Measurements from ENCODE around the gene GLRB. TPM values are rescaled to one million over a fixed set of nuclear protein-coding genes. Genes with fewer than 3 reads are reported as not detected.
"Not testable (repeated sequence)": the region's sequence is repeated elsewhere in the genome, so short reads cannot be mapped to it uniquely, and the experiment has no call there.

The GLRB gene
- total RNA-seq, 1 donor from 2014 or later: 5.2 TPM

DNA sequence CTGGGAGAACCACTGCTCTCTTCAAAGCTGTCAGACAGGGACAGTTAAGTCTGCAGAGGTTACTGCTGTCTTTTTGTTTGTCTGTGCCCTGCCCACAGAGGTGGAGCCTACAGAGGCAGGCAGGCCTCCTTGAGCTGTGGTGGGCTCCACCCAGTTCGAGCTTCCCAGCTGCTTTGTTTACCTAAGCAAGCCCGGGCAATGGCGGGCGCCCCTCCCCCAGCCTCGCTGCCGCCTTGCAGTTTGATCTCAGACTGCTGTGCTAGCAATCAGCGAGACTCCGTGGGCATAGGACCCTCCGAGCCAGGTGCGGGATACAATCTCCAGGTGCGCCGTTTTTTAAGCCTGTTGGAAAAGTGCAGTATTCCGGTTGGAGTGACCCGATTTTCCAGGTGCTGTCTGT, 104.3 kb downstream of the GLRB start:
- not testable (repeated sequence) for H3K27ac ChIP-seq (ENCODE audit: low read depth, low read length); H3K9ac ChIP-seq (ENCODE audit: low read depth in 1 of 3, low read length in 3 of 3); H3K4me1 ChIP-seq (ENCODE audit: control insufficient read depth in 3 of 3, insufficient read depth in 3 of 3, low read length in 3 of 3); H3K4me3 ChIP-seq (ENCODE audit: low read length in 3 of 3); H3K9me3 ChIP-seq (ENCODE audit: control insufficient read depth in 3 of 3, low read length in 3 of 3); H3K27me3 ChIP-seq (ENCODE audit: control insufficient read depth in 3 of 3, insufficient read depth in 3 of 3, low read length in 3 of 3); H3K36me3 ChIP-seq (ENCODE audit: control insufficient read depth in 3 of 3, insufficient read depth in 3 of 3, low read length in 3 of 3)

DNA sequence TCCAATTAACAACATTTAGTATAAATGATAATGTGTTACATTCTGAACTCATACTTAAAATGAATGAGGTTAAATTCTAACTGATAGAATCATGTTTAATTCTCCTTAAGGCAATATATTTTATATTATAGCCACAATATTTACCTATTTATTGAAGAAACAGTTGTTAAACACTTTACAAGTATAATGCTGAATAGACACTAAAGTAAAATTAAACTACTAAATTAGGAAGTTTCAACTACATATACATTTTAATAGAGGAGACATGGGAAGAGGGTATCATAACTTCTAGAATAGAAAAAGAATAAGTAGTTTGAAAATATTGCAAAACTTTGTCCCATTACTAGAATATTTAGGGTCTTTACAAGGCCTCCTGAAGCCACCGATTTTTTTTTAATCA, 108.3 kb downstream of the GLRB start:
- no peak overlapping the region for H3K4me3 ChIP-seq (ENCODE audit: low read length in 3 of 3)
- no peaks in the 10 kb centered on the region for H3K4me1 ChIP-seq (ENCODE audit: control insufficient read depth in 3 of 3, insufficient read depth in 3 of 3, low read length in 3 of 3)
- H3K36me3 ChIP-seq (ENCODE audit: control insufficient read depth in 3 of 3, insufficient read depth in 3 of 3, low read length in 3 of 3): no peaks in the 10 kb centered on the region
- no peak overlapping the region for H3K9ac ChIP-seq (ENCODE audit: low read depth in 1 of 3, low read length in 3 of 3)
- no peak overlapping the region for H3K27ac ChIP-seq (ENCODE audit: low read depth, low read length)
- no peaks in the 10 kb centered on the region for H3K27me3 ChIP-seq (ENCODE audit: control insufficient read depth in 3 of 3, insufficient read depth in 3 of 3, low read length in 3 of 3)
- no peaks in the 10 kb centered on the region for H3K9me3 ChIP-seq (ENCODE audit: control insufficient read depth in 3 of 3, low read length in 3 of 3)

DNA sequence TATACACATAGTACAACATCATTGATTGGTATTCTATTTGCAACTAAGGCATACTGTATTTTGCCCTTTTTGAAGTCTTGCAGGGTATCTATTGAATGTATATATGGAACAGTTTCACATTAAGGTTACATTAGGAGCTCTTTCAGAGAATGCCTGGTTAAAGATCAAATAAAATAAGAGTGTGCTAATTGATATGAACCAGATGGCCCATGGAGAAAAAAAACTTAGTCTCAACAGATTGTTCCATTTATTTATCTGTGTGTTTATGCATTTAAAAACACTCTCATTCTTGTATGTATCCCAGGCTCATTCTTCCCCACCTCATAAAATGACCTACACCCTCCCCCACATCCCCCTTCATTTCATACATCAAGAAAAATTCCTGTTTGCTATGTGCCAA, 109.4 kb downstream of the GLRB start:
- no peak overlapping the region for H3K27ac ChIP-seq (ENCODE audit: low read depth, low read length)
- H3K4me3 ChIP-seq (ENCODE audit: low read length in 3 of 3): no peak overlapping the region
- no peak overlapping the region for H3K9ac ChIP-seq (ENCODE audit: low read depth in 1 of 3, low read length in 3 of 3)
- H3K9me3 ChIP-seq (ENCODE audit: control insufficient read depth in 3 of 3, low read length in 3 of 3): peaks cover 0 to 2% (median 0%) of the 10 kb centered on the region in 3 donors
- no peaks in the 10 kb centered on the region for H3K4me1 ChIP-seq (ENCODE audit: control insufficient read depth in 3 of 3, insufficient read depth in 3 of 3, low read length in 3 of 3)
- no peaks in the 10 kb centered on the region for H3K36me3 ChIP-seq (ENCODE audit: control insufficient read depth in 3 of 3, insufficient read depth in 3 of 3, low read length in 3 of 3)
- no peaks in the 10 kb centered on the region for H3K27me3 ChIP-seq (ENCODE audit: control insufficient read depth in 3 of 3, insufficient read depth in 3 of 3, low read length in 3 of 3)

DNA sequence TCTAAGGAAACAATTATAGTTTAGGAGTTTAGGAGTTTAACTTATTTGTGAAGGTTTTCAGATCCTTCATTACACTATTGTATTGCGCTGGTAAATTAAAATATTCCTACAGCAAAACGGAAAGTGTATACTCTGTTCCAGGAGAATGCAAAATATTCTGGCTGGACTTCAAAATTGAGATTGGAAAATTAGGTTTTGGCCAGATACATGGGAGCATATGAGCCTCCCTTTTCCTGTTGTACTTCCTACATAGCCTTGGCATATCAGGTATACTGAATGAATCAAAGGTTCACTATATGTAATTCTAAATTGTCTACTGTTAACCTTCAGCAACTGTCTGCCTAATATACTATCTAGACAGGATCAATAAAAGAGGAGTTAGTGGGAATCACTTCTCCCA, 119.4 kb downstream of the GLRB start:
- H3K27me3 ChIP-seq (ENCODE audit: control insufficient read depth in 3 of 3, insufficient read depth in 3 of 3, low read length in 3 of 3): no peaks in the 10 kb centered on the region
- H3K27ac ChIP-seq (ENCODE audit: low read depth, low read length): no peak overlapping the region
- H3K9me3 ChIP-seq (ENCODE audit: control insufficient read depth in 3 of 3, low read length in 3 of 3): no peaks in the 10 kb centered on the region
- no peak overlapping the region for H3K4me3 ChIP-seq (ENCODE audit: low read length in 3 of 3)
- H3K36me3 ChIP-seq (ENCODE audit: control insufficient read depth in 3 of 3, insufficient read depth in 3 of 3, low read length in 3 of 3): no peaks in the 10 kb centered on the region
- no peaks in the 10 kb centered on the region for H3K4me1 ChIP-seq (ENCODE audit: control insufficient read depth in 3 of 3, insufficient read depth in 3 of 3, low read length in 3 of 3)
- no peak overlapping the region for H3K9ac ChIP-seq (ENCODE audit: low read depth in 1 of 3, low read length in 3 of 3)

DNA sequence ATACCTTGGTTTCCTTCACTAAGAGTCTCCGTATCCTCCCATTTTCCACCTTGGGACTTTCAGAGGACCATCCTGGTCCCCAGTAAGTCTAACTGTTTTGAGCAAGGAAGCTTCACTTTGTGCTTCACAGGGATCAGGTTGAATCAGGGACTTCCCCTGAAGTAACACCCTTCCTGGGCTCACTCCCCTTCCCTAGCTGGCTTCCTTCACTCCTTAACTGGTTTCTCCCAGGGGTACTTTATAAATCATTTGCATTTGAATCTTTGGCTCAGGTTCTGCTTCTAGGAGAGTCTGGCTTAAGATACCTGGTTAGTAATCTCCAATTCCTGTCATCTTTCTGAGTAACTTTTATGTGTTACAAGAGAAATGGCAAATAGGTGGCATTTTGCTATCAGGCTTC, 120.1 kb downstream of the GLRB start:
- H3K27ac ChIP-seq (ENCODE audit: low read depth, low read length): no peak overlapping the region
- H3K36me3 ChIP-seq (ENCODE audit: control insufficient read depth in 3 of 3, insufficient read depth in 3 of 3, low read length in 3 of 3): no peaks in the 10 kb centered on the region
- H3K27me3 ChIP-seq (ENCODE audit: control insufficient read depth in 3 of 3, insufficient read depth in 3 of 3, low read length in 3 of 3): no peaks in the 10 kb centered on the region
- no peaks in the 10 kb centered on the region for H3K4me1 ChIP-seq (ENCODE audit: control insufficient read depth in 3 of 3, insufficient read depth in 3 of 3, low read length in 3 of 3)
- no peak overlapping the region for H3K9ac ChIP-seq (ENCODE audit: low read depth in 1 of 3, low read length in 3 of 3)
- H3K9me3 ChIP-seq (ENCODE audit: control insufficient read depth in 3 of 3, low read length in 3 of 3): no peaks in the 10 kb centered on the region
- no peak overlapping the region for H3K4me3 ChIP-seq (ENCODE audit: low read length in 3 of 3)

DNA sequence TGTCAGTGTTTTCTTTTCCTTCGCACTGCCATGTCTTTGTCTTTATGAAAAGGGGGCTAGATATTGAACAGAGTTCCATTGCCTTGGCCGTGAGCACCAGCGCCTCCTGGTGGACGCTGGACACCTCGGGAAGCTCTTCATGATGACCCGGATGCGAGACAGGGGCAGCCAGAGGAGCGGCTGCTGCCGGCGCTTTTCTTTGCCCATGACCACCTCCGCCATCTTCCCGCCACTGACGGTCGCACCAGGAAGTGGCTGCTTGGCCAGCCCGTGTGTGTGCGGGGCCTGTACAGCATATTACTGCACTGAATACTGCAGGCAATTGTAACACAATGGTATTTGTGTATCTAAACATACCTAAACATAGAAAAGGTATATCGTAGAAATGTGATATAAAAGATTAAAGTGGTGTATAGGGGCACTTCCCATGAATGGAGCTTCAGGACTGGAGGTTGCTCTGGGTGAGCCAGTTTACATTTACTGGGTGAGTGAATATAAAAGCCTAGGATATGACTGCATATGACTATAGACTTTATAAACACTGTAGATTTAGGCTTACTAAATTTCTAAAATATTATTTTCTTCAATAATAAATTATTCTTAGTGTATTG, 128.8 kb downstream of the GLRB start:
- no peaks in the 10 kb centered on the region for H3K9me3 ChIP-seq (ENCODE audit: control insufficient read depth in 3 of 3, low read length in 3 of 3)
- no peak overlapping the region for H3K27ac ChIP-seq (ENCODE audit: low read depth, low read length)
- no peak overlapping the region for H3K4me3 ChIP-seq (ENCODE audit: low read length in 3 of 3)

DNA sequence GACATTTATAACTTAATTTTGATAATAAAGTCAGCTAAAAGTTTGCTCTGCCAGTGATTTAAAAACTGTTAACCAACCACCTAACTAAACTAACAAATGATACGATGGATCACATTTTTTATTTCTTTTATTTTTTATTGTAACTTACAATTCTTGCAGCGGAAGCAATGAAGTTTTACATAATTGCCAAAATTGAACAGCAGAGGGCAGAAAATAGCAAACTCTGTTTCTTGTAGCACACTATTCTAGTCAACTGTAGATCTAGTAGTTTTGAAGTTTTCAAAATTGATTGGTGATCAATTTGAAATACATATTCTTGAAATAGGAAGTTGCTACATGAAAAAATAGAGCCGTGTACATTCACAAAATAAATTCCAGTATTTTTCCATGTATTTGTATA, 141.8 kb downstream of the GLRB start:
- H3K27ac ChIP-seq (ENCODE audit: low read depth, low read length): no peak overlapping the region
- H3K9ac ChIP-seq (ENCODE audit: low read depth in 1 of 3, low read length in 3 of 3): no peak overlapping the region
- no peaks in the 10 kb centered on the region for H3K36me3 ChIP-seq (ENCODE audit: control insufficient read depth in 3 of 3, insufficient read depth in 3 of 3, low read length in 3 of 3)
- peaks cover 4 to 15% (median 9%) of the 10 kb centered on the region in 3 donors for H3K4me1 ChIP-seq (ENCODE audit: control insufficient read depth in 3 of 3, insufficient read depth in 3 of 3, low read length in 3 of 3)
- H3K4me3 ChIP-seq (ENCODE audit: low read length in 3 of 3): no peak overlapping the region
- peaks cover 0 to 3% (median 0%) of the 10 kb centered on the region in 3 donors for H3K9me3 ChIP-seq (ENCODE audit: control insufficient read depth in 3 of 3, low read length in 3 of 3)
- peaks cover 27 to 30% (median 29%) of the 10 kb centered on the region in 3 donors for H3K27me3 ChIP-seq (ENCODE audit: control insufficient read depth in 3 of 3, insufficient read depth in 3 of 3, low read length in 3 of 3)

More for the DNA sequence above, 128.8 kb downstream of the GLRB start:
- Histone ChIP-seq H3K4me1 (ENCODE audit: control insufficient read depth in 3 of 3, insufficient read depth in 3 of 3, low read length in 3 of 3) (no peaks in the 10 kb centered on the region), H3K27me3 (ENCODE audit: control insufficient read depth in 3 of 3, insufficient read depth in 3 of 3, low read length in 3 of 3) (no peaks in the 10 kb centered on the region), H3K36me3 (ENCODE audit: control insufficient read depth in 3 of 3, insufficient read depth in 3 of 3, low read length in 3 of 3) (no peaks in the 10 kb centered on the region), H3K9ac (ENCODE audit: low read depth in 1 of 3, low read length in 3 of 3) (no peak overlapping the region)

DNA sequence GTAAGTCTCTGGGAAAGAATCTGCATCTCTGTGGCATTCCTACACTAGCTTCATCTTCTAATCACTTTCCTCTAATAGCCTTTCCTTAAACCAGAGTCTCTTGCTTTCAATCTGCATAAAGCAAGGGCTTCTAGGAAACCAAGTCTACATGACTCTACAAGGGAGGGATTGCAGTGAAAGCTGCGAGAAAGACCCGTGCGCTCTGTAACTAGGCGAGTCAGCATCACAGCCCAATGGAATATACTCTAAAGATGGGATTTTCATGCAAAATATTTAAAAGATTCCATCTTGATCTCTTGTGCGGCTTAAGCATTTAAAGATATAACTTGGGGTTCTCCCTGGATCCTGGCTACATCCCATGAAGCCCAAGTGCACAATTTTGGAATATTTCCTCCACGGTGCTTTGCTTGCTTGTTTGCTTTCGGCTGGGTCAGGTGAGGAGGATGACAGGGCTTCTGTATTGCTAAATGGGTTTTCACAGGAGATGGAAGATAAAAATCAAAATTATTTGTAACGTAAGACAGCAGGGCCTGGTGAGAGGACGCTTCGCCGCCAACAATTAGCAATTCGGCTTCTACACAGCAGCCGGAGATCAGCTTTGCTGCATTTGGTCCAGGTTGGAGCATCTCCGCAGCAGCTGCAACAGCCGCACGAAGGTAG, 143.9 kb downstream of the GLRB start:
- peaks cover 32 to 43% (median 34%) of the 10 kb centered on the region in 3 donors for H3K27me3 ChIP-seq (ENCODE audit: control insufficient read depth in 3 of 3, insufficient read depth in 3 of 3, low read length in 3 of 3)
- H3K4me3 ChIP-seq (ENCODE audit: low read length in 3 of 3): peak overlapping the region in 1 of 3 donors; percentile 42
- no peak overlapping the region for H3K9ac ChIP-seq (ENCODE audit: low read depth in 1 of 3, low read length in 3 of 3)

DNA sequence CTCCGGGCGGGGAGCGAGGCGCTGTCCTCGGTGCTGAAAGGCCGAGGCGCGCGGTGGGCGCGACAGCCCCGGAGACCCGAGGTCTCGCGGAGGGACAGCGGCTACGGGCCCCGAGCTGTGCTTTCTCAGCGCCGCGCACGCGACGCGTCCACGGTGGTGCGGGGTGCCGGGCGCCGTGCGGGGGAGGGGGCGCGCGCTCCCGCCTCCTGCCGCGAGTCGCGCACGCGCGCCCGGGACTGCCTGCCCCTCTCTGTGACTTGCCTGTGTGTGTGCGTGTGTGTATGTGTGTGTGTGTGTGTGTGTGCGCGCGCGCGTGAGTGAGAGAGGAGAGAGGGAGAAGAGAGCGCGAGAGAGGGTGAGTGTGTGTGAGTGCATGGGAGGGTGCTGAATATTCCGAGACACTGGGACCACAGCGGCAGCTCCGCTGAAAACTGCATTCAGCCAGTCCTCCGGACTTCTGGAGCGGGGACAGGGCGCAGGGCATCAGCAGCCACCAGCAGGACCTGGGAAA, 144.5 kb downstream of the GLRB start, which contains the start of gene GRIA2:
Gene GRIA2 (plus strand): TSS at position 358 of the 511 bp plus-strand sequence. CDS start 315 bp downstream, outside the sequence.
- Histone ChIP-seq H3K36me3 (ENCODE audit: control insufficient read depth in 3 of 3, insufficient read depth in 3 of 3, low read length in 3 of 3) (no peaks in the 10 kb centered on the region), H3K27ac (ENCODE audit: low read depth, low read length) (no peak within 1 kb of the TSS), H3K4me3 (ENCODE audit: low read length in 3 of 3) (peak within 1 kb of the TSS in 2 of 3 donors; percentile 53 to 58), H3K9me3 (ENCODE audit: control insufficient read depth in 3 of 3, low read length in 3 of 3) (peaks cover 0 to 3% (median 0%) of the 10 kb centered on the region in 3 donors), H3K27me3 (ENCODE audit: control insufficient read depth in 3 of 3, insufficient read depth in 3 of 3, low read length in 3 of 3) (peaks cover 34 to 43% (median 35%) of the 10 kb centered on the region in 3 donors), H3K9ac (ENCODE audit: low read depth in 1 of 3, low read length in 3 of 3) (no peak within 1 kb of the TSS), H3K4me1 (ENCODE audit: control insufficient read depth in 3 of 3, insufficient read depth in 3 of 3, low read length in 3 of 3) (peaks cover 6 to 18% (median 11%) of the 10 kb centered on the region in 3 donors)

More for the DNA sequence above, 143.9 kb downstream of the GLRB start:
- Histone ChIP-seq H3K36me3 (ENCODE audit: control insufficient read depth in 3 of 3, insufficient read depth in 3 of 3, low read length in 3 of 3) (no peaks in the 10 kb centered on the region), H3K4me1 (ENCODE audit: control insufficient read depth in 3 of 3, insufficient read depth in 3 of 3, low read length in 3 of 3) (peaks cover 6 to 18% (median 11%) of the 10 kb centered on the region in 3 donors), H3K9me3 (ENCODE audit: control insufficient read depth in 3 of 3, low read length in 3 of 3) (peaks cover 0 to 3% (median 0%) of the 10 kb centered on the region in 3 donors), H3K27ac (ENCODE audit: low read depth, low read length) (no peak overlapping the region)

DNA sequence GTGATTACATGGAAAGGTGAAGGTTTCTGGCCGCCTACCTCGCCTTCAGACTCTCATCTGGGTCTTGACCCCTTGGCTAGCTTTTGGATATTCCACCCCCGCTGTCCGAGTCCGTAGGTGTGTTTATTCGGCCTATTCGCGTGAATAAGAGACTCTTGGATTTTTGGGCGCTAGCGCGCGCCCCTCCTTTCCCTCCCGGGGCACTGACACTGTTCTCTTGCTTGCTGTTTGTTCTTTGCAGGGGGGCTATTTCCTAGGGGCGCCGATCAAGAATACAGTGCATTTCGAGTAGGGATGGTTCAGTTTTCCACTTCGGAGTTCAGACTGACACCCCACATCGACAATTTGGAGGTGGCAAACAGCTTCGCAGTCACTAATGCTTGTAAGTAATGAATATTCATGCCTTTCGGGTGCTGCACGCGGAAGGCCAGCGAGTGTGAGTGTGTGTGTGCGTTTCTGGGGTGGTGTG, 145.5 kb downstream of the GLRB start:
- Histone ChIP-seq H3K9ac (ENCODE audit: low read depth in 1 of 3, low read length in 3 of 3) (no peak overlapping the region), H3K27me3 (ENCODE audit: control insufficient read depth in 3 of 3, insufficient read depth in 3 of 3, low read length in 3 of 3) (peaks cover 34 to 43% (median 35%) of the 10 kb centered on the region in 3 donors), H3K9me3 (ENCODE audit: control insufficient read depth in 3 of 3, low read length in 3 of 3) (no peaks in the 10 kb centered on the region), H3K4me3 (ENCODE audit: low read length in 3 of 3) (peak overlapping the region in 2 of 3 donors; percentile 53 to 58), H3K27ac (ENCODE audit: low read depth, low read length) (no peak overlapping the region), H3K36me3 (ENCODE audit: control insufficient read depth in 3 of 3, insufficient read depth in 3 of 3, low read length in 3 of 3) (no peaks in the 10 kb centered on the region), H3K4me1 (ENCODE audit: control insufficient read depth in 3 of 3, insufficient read depth in 3 of 3, low read length in 3 of 3) (peaks cover 6 to 18% (median 11%) of the 10 kb centered on the region in 3 donors)

Data from skeletal muscle tissue (tissue), 4 donors.